HEK293 (cell line): ENCODE results near the gene FKBP9.
"Not testable (repeated sequence)": the region's sequence is repeated elsewhere in the genome, so short reads cannot be mapped to it uniquely, and the experiment has no call there.

ENCODE experiments used
- CTCF ChIA-PET: fragments of 350-600 bp; formaldehyde crosslinking; extraction: SDS; loops from one replicate; lab custom pipeline; 2021; ENCODE audit warnings: antibody characterized with exemption; lab: Yijun Ruan, JAX
- POLR2A ChIA-PET: fragments of 300-600 bp; formaldehyde crosslinking; extraction: SDS; loops from one replicate; lab custom pipeline; 2020; ENCODE audit warnings: antibody characterized with exemption, inconsistent platforms; lab: Yijun Ruan, JAX
- H3K27ac ChIP-seq: fragments of 200-500 bp; sonication (Bioruptor generic); 2 replicates; pipeline ENCODE4 v1.5.1; 2014; ENCODE audit warnings: low read depth, low read length, control low read depth, inconsistent platforms; ENCODE audit errors: extremely low read depth
- H3K36me3 ChIP-seq, 2 experiments: fragments of 200-500 bp in 1 of 2; sonication (Bioruptor generic) in 1 of 2; 1 replicate in 1 of 2; 2 replicates in 1 of 2; pipeline ENCODE4 v1.5.1; 2014 to 2017; ENCODE audit warnings: inconsistent platforms in 2 of 2, low read length in 2 of 2; ENCODE audit not compliant: control insufficient read depth in 2 of 2, insufficient read depth in 1 of 2
- H3K4me1 ChIP-seq: fragments of 200-500 bp; sonication (Bioruptor generic); 2 replicates; pipeline ENCODE4 v1.5.1; 2014; ENCODE audit warnings: mild to moderate bottlenecking, low read length, inconsistent platforms; ENCODE audit not compliant: control insufficient read depth, insufficient read depth
- H3K4me3 ChIP-seq: 2 replicates; pipeline ENCODE4 v1.5.1; 2011; ENCODE audit warnings: low read depth, mild to moderate bottlenecking, control low read depth, low read length, moderate library complexity
- H3K9me3 ChIP-seq: fragments of 200-500 bp; sonication (Bioruptor generic); 2 replicates; pipeline ENCODE4 v1.5.1; 2014; ENCODE audit warnings: low read depth, low read length, inconsistent platforms; ENCODE audit not compliant: control insufficient read depth, insufficient read depth
- BCL11A ChIP-seq: fragments of 450-650 bp; formaldehyde crosslinking; IDR thresholded peaks from 2 replicates; pipeline ENCODE4 v1.5.1; 2016; ENCODE audit warnings: low read depth, missing biosample characterization, missing genetic modification characterization
- SCRT1 ChIP-seq: fragments of 450-650 bp; formaldehyde crosslinking; IDR thresholded peaks from 2 replicates; pipeline ENCODE4 v1.5.1; 2016; ENCODE audit warnings: missing biosample characterization, missing genetic modification characterization, borderline replicate concordance
- SP3 ChIP-seq: fragments of 450-650 bp; formaldehyde crosslinking; IDR thresholded peaks from 2 replicates; pipeline ENCODE4 v1.5.1; 2016; ENCODE audit warnings: missing biosample characterization, missing genetic modification characterization
- TRIM28 ChIP-seq: IDR thresholded peaks from 2 replicates; pipeline ENCODE4 v1.6.1; 2011; ENCODE audit warnings: low read length, control low read depth, borderline replicate concordance
- ZBTB48 ChIP-seq: fragments of 450-650 bp; formaldehyde crosslinking; IDR thresholded peaks from 2 replicates; pipeline ENCODE4 v1.5.1; 2016; ENCODE audit warnings: missing biosample characterization, missing genetic modification characterization
- ZNF10 ChIP-seq: fragments of 450-650 bp; formaldehyde crosslinking; IDR thresholded peaks from 2 replicates; pipeline ENCODE4 v1.5.1; 2017; ENCODE audit warnings: missing biosample characterization, missing genetic modification characterization
- ZNF155 ChIP-seq: fragments of 450-650 bp; formaldehyde crosslinking; IDR thresholded peaks from 2 replicates; pipeline ENCODE4 v1.5.1; 2016; ENCODE audit warnings: missing biosample characterization, missing genetic modification characterization
- ZNF292 ChIP-seq: fragments of 450-650 bp; formaldehyde crosslinking; IDR thresholded peaks from 2 replicates; pipeline ENCODE4 v1.5.1; 2016; ENCODE audit warnings: low read depth, missing biosample characterization, missing genetic modification characterization, borderline replicate concordance
- ZNF324 ChIP-seq: fragments of 450-650 bp; formaldehyde crosslinking; IDR thresholded peaks from 2 replicates; pipeline ENCODE4 v1.5.1; 2016; ENCODE audit warnings: missing biosample characterization, missing genetic modification characterization
- ZNF391 ChIP-seq: fragments of 450-650 bp; formaldehyde crosslinking; IDR thresholded peaks from 2 replicates; pipeline ENCODE4 v1.5.1; 2016; ENCODE audit warnings: low read depth, missing biosample characterization, missing genetic modification characterization, borderline replicate concordance
- ZNF561 ChIP-seq: fragments of 450-650 bp; IDR thresholded peaks from 2 replicates; pipeline ENCODE4 v1.5.1; 2018; ENCODE audit warnings: missing biosample characterization, missing genetic modification characterization, borderline replicate concordance
- ZNF660 ChIP-seq: fragments of 450-650 bp; IDR thresholded peaks from 2 replicates; pipeline ENCODE4 v1.5.1; 2018; ENCODE audit warnings: missing biosample characterization, mild to moderate bottlenecking, missing genetic modification characterization
- ZNF670 ChIP-seq: fragments of 450-650 bp; formaldehyde crosslinking; IDR thresholded peaks from 2 replicates; pipeline ENCODE4 v1.5.1; 2016; ENCODE audit warnings: missing biosample characterization, missing genetic modification characterization, low read depth
- TF ChIP-seq, protein P1 (sequence below): fragments of 450-650 bp; formaldehyde crosslinking; IDR thresholded peaks from 2 replicates; pipeline ENCODE4 v1.5.1; 2016; ENCODE audit warnings: missing biosample characterization, missing genetic modification characterization
- TF ChIP-seq, protein P2 (sequence below): fragments of 450-650 bp; formaldehyde crosslinking; IDR thresholded peaks from 2 replicates; pipeline ENCODE4 v1.5.1; 2016; ENCODE audit warnings: missing biosample characterization, missing genetic modification characterization

The FKBP9 gene

DNA sequence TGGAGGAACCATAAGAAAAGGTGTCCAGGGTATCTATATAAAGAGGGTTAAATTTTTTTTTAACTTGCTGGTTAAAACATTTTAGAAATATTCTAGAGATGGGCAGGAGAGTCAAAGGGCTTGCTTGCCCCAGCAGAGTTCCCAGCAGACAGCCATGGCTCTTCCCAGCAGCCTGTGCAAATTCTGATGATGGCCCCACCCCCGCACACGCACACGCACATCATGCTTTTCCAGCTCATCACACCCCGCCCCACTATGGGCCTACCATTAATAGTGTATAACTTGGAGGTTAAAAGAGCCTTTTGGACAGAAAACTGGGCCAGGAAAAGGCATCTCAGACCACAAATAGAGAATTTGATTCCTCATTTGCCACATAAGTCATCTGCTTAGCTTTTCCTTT is 48.5 kb downstream of the FKBP9 start:
- H3K9me3 ChIP-seq, POLR2A ChIA-PET, H3K4me1 ChIP-seq, H3K27ac ChIP-seq, CTCF ChIA-PET, H3K4me3 ChIP-seq, H3K36me3 ChIP-seq: not testable (repeated sequence)

DNA sequence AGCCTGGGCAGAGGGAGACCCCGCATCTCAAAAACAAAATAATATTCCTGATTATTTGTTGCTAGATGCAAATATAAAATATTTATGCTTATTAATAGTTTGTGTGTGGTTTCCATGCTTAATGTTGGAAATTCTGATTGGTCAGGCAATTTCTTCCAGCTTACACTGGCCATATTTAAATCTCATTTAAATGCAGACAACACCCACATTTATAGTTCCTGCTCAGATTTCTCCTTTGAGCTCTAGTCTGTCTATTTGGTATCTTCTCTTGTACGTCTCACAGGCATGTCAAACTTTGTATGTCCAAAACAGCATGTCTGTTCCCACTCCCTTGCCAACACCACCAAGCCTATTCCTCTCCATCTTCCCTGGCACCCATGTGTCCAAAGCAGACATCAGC is 52.5 kb downstream of the FKBP9 start:
- TF ChIP-seq ZNF660 (no peak), ZNF292 (tag by site-specific recombination) (no peak), ZNF324 (tag by site-specific recombination) (no peak), ZNF155 (tag by site-specific recombination) (no peak), SP3 (tag by site-specific recombination) (no peak), BCL11A (tag by site-specific recombination) (no peak), TRIM28 (no peak), ZNF10 (tag by site-specific recombination) (no peak)
- TF ChIP-seq, protein P1, sequence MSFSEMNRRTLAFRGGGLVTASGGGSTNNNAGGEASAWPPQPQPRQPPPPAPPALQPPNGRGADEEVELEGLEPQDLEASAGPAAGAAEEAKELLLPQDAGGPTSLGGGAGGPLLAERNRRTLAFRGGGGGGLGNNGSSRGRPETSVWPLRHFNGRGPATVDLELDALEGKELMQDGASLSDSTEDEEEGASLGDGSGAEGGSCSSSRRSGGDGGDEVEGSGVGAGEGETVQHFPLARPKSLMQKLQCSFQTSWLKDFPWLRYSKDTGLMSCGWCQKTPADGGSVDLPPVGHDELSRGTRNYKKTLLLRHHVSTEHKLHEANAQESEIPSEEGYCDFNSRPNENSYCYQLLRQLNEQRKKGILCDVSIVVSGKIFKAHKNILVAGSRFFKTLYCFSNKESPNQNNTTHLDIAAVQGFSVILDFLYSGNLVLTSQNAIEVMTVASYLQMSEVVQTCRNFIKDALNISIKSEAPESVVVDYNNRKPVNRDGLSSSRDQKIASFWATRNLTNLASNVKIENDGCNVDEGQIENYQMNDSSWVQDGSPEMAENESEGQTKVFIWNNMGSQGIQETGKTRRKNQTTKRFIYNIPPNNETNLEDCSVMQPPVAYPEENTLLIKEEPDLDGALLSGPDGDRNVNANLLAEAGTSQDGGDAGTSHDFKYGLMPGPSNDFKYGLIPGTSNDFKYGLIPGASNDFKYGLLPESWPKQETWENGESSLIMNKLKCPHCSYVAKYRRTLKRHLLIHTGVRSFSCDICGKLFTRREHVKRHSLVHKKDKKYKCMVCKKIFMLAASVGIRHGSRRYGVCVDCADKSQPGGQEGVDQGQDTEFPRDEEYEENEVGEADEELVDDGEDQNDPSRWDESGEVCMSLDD (tag by site-specific recombination): no peak
- TF ChIP-seq, protein P2, sequence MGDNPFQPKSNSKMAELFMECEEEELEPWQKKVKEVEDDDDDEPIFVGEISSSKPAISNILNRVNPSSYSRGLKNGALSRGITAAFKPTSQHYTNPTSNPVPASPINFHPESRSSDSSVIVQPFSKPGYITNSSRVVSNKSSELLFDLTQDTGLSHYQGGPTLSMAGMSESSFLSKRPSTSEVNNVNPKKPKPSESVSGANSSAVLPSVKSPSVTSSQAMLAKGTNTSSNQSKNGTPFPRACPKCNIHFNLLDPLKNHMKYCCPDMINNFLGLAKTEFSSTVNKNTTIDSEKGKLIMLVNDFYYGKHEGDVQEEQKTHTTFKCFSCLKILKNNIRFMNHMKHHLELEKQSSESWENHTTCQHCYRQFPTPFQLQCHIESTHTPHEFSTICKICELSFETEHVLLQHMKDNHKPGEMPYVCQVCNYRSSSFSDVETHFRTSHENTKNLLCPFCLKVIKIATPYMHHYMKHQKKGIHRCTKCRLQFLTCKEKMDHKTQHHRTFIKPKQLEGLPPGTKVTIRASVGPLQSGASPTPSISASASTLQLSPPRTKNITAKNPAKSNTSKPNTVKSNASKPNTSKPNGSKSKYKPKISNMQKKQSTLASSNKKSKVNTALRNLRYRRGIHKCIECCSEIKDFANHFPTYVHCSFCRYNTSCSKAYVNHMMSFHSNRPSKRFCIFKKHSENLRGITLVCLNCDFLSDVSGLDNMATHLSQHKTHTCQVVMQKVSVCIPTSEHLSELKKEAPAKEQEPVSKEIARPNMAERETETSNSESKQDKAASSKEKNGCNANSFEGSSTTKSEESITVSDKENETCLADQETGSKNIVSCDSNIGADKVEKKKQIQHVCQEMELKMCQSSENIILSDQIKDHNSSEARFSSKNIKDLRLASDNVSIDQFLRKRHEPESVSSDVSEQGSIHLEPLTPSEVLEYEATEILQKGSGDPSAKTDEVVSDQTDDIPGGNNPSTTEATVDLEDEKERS: no peak
- no peaks in the 10 kb centered on the region for H3K4me1 ChIP-seq
- H3K9me3 ChIP-seq: no peaks in the 10 kb centered on the region
- ChIA-PET POLR2A (no interaction called here), CTCF (no interaction called here)
- H3K27ac ChIP-seq: no peak overlapping the region
- H3K36me3 ChIP-seq: peaks cover 12 to 22% of the 10 kb centered on the region in 2 experiments
- H3K4me3 ChIP-seq: no peak overlapping the region

- TF ChIP-seq SCRT1 (tag by site-specific recombination) (no peak), ZBTB48 (tag by site-specific recombination) (no peak), ZNF561 (tag by site-specific recombination) (no peak), ZNF670 (tag by site-specific recombination) (no peak), ZNF391 (no peak)
- TF ChIP-seq, all 188 proteins: peak for 0
- Histone ChIP-seq H3K4me3 (no peak overlapping the region), H3K4me1 (no peaks in the 10 kb centered on the region), H3K36me3 (peaks cover 25 to 34% of the 10 kb centered on the region in 2 experiments), H3K9me3 (no peaks in the 10 kb centered on the region), H3K27ac (no peak overlapping the region)
- CTCF ChIA-PET: interaction anchor here (0.6 to 1.4 kb wide), 3 partner anchors 9 to 48 kb away, joined by 3 read pairs; no protein-coding TSS in a partner anchor
- POLR2A ChIA-PET: interaction anchor here (0.6 kb wide), 1 partner anchor 321 kb away, joined by 4 read pairs; no protein-coding TSS in a partner anchor
Observed at GRCh38 chr7:33012364-33012763, 55.1 kb downstream of the FKBP9 start.
